Stimulated activated CD4-positive, alpha-beta T cell treated with anti-CD3 and anti-CD28 coated beads, Interleukin-15, amount 100 ng/mL, for 1 hour (primary cell): ENCODE measurements around the gene USP22.
A peak's percentile ranks its signal among the peaks of the same experiment; 100 is the strongest.
"Not testable (repeated sequence)": the region's sequence is repeated elsewhere in the genome, so short reads cannot be mapped to it uniquely, and the experiment has no call there.

Source experiments
- DNase-seq, 2 donors: peaks; one replicate each; pipeline ENCODE4 v3.0.0-alpha.2; 2020; ENCODE audit warnings: low read depth in 1 of 2, low spot score in 1 of 2

Gene USP22

DNA sequence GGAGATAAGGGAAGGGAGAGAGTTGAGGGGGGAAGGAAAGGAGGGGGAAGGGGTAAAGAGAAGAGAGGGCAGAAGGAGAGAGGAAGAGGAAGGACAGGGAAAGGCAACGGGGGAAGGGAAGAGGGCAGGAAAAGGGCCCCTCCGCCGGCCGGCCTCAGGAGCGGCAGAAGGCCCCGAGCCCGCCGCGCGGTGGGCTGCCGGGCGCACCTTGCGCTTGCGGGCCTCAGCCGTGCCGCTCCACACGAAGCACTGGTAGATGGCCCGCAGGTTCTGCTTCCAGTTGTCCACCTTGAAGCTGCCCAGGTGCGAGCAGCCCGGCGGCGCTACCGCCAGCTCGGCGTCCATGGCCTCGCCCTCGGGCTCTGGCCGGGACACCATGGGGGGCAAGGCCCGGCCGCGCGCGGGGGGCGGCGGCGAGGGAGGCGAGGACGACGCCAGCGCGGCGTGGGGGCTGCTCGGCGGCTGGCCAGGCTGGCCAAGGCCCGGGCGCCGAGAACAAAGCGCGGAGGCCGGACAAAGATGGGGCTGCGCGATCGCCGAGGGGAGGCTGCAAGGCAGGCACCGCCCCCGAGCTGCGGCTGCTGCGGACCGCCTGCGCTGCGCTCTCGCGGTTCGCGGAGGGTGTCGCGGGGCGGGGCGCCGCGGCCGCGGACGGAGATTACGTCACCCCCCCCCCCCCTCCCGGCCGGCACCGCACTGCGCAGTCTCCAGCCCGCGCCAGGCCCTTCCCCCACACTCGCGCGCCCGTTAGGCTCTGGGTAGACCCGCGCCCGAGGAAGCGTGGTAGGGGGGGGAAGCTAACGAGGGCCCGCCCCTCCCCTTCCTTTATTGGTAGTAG lies at the start of gene USP22:
Gene USP22 (minus strand): TSS at position 554 of the 838 bp plus-strand sequence. CDS start 176 bp downstream, at position 378.
- DNase-seq: peak in 1 of 2 donors; percentile 23

- no peak for DNase-seq
These were observed 48.2 kb upstream of the USP22 start for GRCh38 chr17:21090902-21091618.

- DNase-seq: no peak
These were observed 47.4 kb upstream of the USP22 start for GRCh38 chr17:21089933-21090901.

- no peak for DNase-seq
These were observed 46.3 kb upstream of the USP22 start for GRCh38 chr17:21089145-21089544.

DNA sequence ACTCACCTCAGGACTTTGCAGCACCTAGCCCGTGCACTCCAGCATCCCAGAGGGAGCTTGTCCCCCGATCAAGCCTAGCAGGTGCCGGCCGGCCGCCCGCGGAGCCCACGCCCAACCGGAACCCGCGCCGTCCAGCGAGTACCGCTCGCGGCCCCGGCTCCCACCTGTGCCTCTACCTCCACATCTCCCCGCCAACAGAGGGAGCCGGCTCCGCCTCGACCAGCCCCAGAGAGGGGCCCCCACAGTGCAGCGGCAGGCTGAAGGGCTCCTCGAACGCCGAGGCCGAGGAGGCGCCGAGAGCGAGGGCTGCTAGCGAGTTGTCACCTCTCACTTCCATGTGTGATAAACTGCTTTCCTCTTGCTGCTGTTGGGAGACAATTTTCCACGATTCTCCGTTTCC lies 42.9 kb upstream of the USP22 start:
- no peak for DNase-seq

GRCh38 chr17:21085280-21085679 lies 42.5 kb upstream of the USP22 start:
- DNase-seq: not testable (repeated sequence)

DNA sequence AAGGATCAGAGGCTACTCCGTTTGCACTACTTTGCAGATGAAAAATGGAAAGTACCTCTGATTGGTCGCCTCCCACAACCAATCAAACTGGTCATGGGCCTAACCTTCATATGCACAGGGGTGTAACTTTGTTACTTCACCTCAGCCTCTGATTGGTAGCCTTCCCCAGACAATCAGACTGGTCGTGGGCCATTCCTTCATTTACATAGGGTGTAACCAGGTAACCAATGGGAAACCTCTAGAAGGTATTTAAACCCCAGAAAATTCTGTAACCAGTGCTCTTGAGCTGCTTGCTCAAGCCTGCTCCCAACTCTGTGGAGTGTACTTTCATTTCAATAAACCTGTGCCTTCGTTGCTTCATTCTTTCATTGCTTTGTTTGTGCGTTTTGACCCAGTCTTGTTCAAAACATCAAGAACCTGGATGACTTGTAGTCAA lies 39.2 kb upstream of the USP22 start:
- DNase-seq: no peak

DNA sequence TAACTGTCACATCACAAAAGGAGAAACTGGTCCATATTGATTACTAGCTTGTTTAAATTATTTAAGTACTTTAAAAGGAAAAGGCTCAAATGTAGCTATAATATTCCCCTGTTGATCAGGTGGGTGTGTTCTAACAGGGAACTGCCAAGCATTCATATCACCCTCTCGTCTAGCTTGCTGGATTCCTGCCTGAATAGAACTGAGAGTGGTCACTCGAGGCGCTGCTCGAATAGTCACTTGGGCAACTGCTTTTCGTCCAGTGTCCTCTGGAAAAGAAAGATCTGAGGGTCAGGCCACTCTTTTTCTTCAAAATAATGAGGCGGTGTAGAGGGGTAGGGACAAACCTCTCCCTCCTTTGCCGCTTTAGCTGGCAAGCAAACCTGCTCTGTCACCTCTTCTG lies 36.4 kb upstream of the USP22 start:
- no peak for DNase-seq

DNA sequence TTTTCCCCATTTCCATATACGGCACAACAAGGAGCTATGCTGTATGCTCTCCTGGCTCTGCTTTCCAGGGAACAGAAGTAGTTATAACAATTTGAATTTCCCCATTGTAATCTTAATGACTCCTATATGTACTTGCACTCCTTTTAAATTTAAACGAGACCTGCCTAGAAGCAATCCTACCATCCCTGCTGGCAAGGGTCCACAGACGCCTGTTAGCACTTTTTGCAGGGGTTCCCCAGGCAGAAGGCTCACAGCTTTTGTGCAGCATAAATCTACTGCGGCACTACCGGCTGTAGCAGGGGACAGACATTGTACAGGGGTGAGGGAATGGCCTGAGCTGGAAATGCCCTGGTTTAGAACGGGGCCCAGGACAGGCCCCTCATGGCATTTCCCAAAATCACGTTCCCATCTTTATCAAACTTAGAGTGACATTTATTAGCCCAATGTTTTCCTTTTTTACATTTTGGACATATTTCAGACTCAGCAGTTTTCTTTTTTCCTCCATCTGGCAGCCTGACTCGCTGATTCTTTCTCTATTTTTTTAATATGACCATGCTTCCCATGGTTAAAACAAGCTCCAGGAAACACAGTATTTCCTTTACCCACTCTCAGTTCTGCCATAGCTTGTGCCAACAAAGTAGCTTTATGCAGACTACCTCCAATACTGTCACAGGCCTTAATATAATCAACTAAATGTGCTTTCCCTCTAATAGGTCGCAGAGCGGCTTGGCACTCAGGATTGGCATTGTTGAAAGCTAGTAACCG lies 35.4 kb upstream of the USP22 start:
- no peak for DNase-seq

DNA sequence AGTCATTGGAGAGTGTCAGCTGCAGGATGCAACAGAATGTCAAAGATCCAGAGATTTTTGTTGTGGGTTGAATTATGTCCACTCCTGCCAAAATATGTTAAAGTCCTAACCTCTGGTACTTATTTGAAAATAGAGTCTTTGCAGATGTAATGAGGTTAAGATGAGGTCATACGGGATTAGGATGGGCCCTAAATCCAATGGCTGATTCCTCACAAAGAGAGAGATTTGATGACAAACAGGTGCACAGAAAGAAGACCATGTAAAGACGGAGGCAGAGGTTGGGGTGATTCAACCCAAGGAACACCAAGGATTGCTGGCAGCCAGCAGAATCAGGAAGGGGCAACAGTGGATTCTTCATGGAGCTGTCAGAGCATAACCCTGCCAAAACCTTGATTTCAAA lies 34.5 kb upstream of the USP22 start:
- no peak for DNase-seq

GRCh38 chr17:21076242-21076641 lies 33.4 kb upstream of the USP22 start:
- DNase-seq: no peak

- DNase-seq: no peak
These were observed 32.9 kb upstream of the USP22 start for GRCh38 chr17:21075739-21076085.

DNA sequence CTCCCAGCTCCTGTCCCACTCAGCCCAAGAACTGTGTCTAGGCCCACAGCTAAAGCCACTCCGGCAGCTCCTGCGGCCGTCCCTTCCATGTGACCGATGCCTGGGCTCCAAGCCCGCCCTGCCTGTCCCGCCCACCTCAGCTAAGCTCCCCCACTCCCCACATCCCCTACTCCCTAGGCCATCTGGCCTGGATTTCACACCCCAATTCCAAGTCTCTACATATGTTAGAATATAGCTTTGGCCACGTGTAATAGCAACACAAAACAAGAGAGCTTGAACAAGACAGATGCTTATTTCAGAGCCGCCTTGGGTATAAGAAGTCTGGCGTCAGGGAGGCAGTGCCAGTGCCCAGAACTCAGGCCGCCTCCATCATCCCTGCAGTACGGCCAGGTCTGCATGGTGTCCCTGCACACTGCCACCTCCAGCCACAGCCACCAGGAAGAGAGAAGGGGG lies 30.0 kb upstream of the USP22 start:
- DNase-seq: no peak

DNA sequence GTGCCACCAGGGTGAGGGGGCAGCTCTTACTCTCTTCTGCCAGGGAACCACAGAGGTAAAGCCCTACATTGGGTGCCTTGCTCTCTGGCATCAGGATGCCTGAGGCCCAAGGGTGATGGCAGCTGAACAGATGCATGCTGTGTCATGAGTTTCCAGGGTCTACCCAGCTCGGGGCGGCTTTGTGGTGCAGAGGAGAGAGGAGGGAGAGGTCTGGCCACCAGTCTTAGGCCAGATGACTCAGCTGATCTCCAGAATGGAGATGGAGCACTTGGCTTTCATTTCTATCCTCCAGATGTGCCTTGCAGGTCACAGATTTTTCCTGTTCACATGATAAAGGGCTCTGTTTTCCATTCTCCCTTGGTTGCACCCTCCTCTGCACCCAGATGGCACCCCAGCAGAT lies 23.6 kb upstream of the USP22 start:
- no peak for DNase-seq

DNA sequence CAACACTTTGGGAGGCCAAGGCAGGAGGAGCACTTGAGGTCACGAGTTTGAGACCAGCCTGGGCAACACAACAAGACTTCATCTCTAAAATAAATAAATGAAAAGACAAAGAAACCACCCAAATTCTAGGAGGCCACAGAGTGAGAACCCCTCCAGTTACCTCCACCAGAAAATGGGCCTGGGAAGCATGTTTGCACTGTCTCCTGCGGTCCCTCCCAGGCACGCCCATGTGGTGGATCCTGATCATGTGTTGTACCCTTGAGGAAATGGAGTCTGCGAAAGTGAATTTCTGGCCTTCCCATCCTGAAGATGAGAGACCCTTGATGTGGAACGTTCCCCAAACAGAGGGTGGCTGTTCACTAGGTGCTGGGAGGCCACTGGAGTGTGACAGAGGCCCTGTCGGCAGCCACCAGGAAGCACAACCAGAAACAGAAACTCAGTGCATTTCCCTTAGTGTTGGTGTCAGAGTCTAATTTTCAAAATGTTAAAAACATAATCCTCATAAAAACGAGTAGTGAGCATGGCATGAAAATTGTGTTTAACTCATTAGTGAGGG lies 19.2 kb upstream of the USP22 start:
- DNase-seq: no peak

DNA sequence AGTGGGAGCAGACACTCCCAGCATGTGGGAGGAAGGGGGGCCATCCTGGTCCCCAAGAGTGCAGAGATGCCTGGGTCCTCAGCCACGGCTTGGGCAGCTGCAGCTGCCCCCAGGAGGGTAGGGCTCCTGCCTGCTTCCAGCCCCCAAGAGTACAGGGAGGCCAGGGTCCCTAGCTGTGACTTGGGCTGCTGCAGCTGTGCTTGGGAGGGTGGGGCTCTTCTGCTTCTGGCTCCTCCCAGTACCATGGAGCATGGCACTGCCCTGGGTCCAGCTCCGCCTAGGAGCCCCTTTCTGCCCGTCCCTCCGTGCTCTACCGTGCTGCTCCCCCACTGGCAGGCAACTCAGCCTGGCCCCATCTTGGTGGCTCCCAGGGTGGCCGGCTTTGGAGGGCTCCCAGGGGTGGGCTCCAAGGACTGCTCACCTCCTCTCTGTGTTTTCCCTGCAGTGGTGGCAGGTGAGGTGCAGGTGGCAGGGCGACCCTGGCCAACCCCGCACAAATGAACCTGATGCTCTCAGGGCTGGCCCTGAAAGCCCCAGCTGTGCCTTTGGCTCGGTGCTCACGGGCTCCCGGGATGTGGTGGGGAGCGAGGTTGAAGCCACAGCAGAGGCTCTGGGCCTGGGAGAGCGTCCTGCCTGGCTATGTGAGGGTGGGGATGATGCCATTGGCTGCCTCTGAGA lies 18.5 kb upstream of the USP22 start:
- DNase-seq: no peak

GRCh38 chr17:21059761-21060160 lies 16.9 kb upstream of the USP22 start:
- no peak for DNase-seq

GRCh38 chr17:21058098-21058893 lies 15.5 kb upstream of the USP22 start:
- DNase-seq: no peak

DNA sequence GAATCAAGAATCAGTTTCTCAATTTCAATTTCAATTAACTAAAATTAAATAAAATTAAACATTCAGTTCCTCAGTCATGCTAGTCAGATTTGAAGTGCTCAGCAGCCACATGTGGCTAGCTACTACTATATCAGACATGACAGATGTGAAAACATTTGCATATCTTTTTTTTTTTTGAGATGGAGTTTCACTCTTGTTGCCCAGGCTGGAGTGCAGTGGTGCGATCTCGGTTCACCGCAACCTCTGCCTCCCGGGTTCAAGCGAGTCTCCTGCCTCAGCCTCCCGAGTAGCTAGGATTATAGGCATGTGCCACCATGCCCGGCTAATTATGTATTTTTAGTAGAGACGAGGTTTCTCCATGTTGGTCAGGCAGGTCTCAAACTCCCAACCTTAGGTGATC lies 10.2 kb upstream of the USP22 start:
- DNase-seq: not testable (repeated sequence)
